ENCODE data around the gene RPL27. TPM values are rescaled to one million over a fixed set of nuclear protein-coding genes. Genes with fewer than 3 reads are reported as not detected.

RPL27 gene
- total RNA-seq, 2 experiments from 2014 or later, result 1,923 to 1,951 TPM

DNA sequence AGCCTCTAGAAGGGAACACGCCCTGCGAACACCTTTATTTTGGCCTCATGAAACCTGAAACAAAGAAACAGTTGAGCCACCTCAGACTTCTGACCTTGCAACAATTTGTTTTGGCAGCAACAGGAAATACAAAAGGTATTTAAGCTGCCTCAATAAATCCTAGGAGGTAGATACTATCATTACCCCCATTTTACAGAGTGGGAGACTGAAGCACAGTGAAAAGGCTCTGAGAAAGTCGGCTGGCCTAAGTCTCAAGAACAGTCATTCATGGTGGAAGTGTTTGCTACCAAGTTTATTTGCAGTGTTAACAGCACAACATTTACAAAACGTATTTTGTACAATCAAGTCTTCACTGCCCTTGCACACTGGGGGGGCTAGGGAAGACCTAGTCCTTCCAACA, 45.8 kb downstream of the RPL27 start:
- Mint-ChIP-seq H3K36me3 (ENCODE audit: low read depth) (no peaks in the 10 kb centered on the region), H3K27me3 (no peaks in the 10 kb centered on the region), H3K4me1 (ENCODE audit: low read depth) (no peaks in the 10 kb centered on the region), H3K9me3 (no peaks in the 10 kb centered on the region), H3K27ac (no peak overlapping the region), H3K4me3 (no peak overlapping the region)
- H3K27ac ChIP-seq (ENCODE audit: low read depth in 1 of 2, low read length in 2 of 2), result no peak overlapping the region
- no peak overlapping the region for H3K4me3 ChIP-seq (ENCODE audit: low read length)
- no peaks in the 10 kb centered on the region for H3K36me3 ChIP-seq (ENCODE audit: insufficient read depth, low read length)
- intact Hi-C loops (cut with DNase I, micrococcal nuclease), result no loop called here
- no peaks in the 10 kb centered on the region for H3K27me3 ChIP-seq (ENCODE audit: control insufficient read depth in 1 of 2, insufficient read depth in 2 of 2, low read length in 2 of 2)
- ChIA-PET POLR2A (no interaction called here), CTCF (interaction anchor here (0.5 kb wide), 1 partner anchor 454 kb away, joined by 3 read pairs; no protein-coding TSS in a partner anchor)
- TF ChIP-seq, protein P1, sequence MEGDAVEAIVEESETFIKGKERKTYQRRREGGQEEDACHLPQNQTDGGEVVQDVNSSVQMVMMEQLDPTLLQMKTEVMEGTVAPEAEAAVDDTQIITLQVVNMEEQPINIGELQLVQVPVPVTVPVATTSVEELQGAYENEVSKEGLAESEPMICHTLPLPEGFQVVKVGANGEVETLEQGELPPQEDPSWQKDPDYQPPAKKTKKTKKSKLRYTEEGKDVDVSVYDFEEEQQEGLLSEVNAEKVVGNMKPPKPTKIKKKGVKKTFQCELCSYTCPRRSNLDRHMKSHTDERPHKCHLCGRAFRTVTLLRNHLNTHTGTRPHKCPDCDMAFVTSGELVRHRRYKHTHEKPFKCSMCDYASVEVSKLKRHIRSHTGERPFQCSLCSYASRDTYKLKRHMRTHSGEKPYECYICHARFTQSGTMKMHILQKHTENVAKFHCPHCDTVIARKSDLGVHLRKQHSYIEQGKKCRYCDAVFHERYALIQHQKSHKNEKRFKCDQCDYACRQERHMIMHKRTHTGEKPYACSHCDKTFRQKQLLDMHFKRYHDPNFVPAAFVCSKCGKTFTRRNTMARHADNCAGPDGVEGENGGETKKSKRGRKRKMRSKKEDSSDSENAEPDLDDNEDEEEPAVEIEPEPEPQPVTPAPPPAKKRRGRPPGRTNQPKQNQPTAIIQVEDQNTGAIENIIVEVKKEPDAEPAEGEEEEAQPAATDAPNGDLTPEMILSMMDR (IDR thresholded peaks at IDR 0.05), result no peak
- no peak for DNase-seq
- no peaks in the 10 kb centered on the region for H3K4me1 ChIP-seq (ENCODE audit: insufficient read depth, low read length)
- H3K9me3 ChIP-seq (ENCODE audit: control insufficient read depth in 1 of 2, insufficient read depth in 1 of 2, low read length in 2 of 2), result no peaks in the 10 kb centered on the region
- no peak for ATAC-seq (ENCODE audit: poor library complexity)

DNA sequence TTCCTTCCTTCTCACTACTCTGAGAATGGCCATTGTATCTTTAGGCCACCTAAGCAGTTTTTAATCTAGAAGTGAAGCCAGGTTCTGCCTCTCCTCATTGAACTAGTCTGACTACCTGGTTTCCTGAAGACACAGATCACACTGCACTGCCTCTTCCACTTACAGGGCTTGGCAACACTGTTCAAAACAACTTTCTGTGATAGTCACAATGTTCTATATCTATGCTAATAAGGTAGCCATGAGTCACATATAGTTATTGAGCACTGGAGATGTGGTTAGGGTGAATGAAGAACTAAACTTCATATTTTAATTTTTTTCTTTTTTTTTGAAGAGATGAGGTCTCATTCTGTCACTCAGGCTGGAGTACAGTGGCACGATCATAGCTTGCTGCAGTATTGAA, 53.8 kb downstream of the RPL27 start:
- Histone ChIP-seq H3K4me3 (ENCODE audit: low read length) (no peak overlapping the region), H3K27me3 (ENCODE audit: control insufficient read depth in 1 of 2, insufficient read depth in 2 of 2, low read length in 2 of 2) (no peaks in the 10 kb centered on the region), H3K27ac (ENCODE audit: low read depth in 1 of 2, low read length in 2 of 2) (no peak overlapping the region), H3K4me1 (ENCODE audit: insufficient read depth, low read length) (no peaks in the 10 kb centered on the region), H3K9me3 (ENCODE audit: control insufficient read depth in 1 of 2, insufficient read depth in 1 of 2, low read length in 2 of 2) (no peaks in the 10 kb centered on the region), H3K36me3 (ENCODE audit: insufficient read depth, low read length) (no peaks in the 10 kb centered on the region)
- Mint-ChIP-seq H3K4me1 (ENCODE audit: low read depth) (no peaks in the 10 kb centered on the region), H3K27me3 (no peaks in the 10 kb centered on the region), H3K4me3 (no peak overlapping the region), H3K9me3 (no peaks in the 10 kb centered on the region), H3K27ac (no peak overlapping the region), H3K36me3 (ENCODE audit: low read depth) (no peaks in the 10 kb centered on the region)
- CTCF ChIA-PET, result no interaction called here
- POLR2A ChIA-PET, result no interaction called here
- intact Hi-C loops (cut with DNase I, micrococcal nuclease), result no loop called here
- no peak for ATAC-seq (ENCODE audit: poor library complexity)
- TF ChIP-seq, protein P1 (IDR thresholded peaks at IDR 0.05), result no peak
- DNase-seq, result no peak

Other genes with a start within 250 kb of the RPL27 start
- gene RAMP2, start 237.2 kb upstream of the RPL27 start, total RNA-seq, result not detected
- 10 to 100 TPM; 40.6 to 45.7 TPM for gene VPS25, start 225.0 kb upstream of the RPL27 start, total RNA-seq
- gene WNK4, start 217.8 kb upstream of the RPL27 start, total RNA-seq, result under 1 TPM; 0.42 to 0.74 TPM
- gene COA3, start 199.7 kb upstream of the RPL27 start, total RNA-seq, result 1 to 10 TPM; 4.0 to 4.5 TPM
- not detected for gene CNTD1, start 199.6 kb upstream of the RPL27 start, total RNA-seq
- 100 to 1,000 TPM; 130 to 138 TPM for gene BECN1, start 174.1 kb upstream of the RPL27 start, total RNA-seq
- 10 to 100 TPM; 62.1 to 62.5 TPM for gene PSME3, start 165.0 kb upstream of the RPL27 start, total RNA-seq
- 1 to 10 TPM; 2.5 to 2.9 TPM for gene AOC2, start 153.8 kb upstream of the RPL27 start, total RNA-seq
- 1 to 10 TPM in 1 of 2 experiments, under 1 TPM in 1; 0.78 to 1.0 TPM for gene AOC3, start 147.2 kb upstream of the RPL27 start, total RNA-seq
- not detected for gene G6PC1, start 97.6 kb upstream of the RPL27 start, total RNA-seq
- gene AARSD1, start 34.0 kb upstream of the RPL27 start, total RNA-seq, result 10 to 100 TPM; 60.4 to 70.8 TPM
- under 1 TPM in 1 of 2 experiments, not detected in 1; 0.20 TPM for gene PTGES3L, start 18.3 kb upstream of the RPL27 start, total RNA-seq
- 10 to 100 TPM; 11.6 to 11.7 TPM for gene RUNDC1, start 17.9 kb upstream of the RPL27 start, total RNA-seq
- gene IFI35, start 8.4 kb downstream of the RPL27 start, total RNA-seq, result 10 to 100 TPM; 23.0 to 24.7 TPM
- 10 to 100 TPM; 27.5 to 27.6 TPM for gene VAT1, start 24.0 kb downstream of the RPL27 start, total RNA-seq
- under 1 TPM; 0.27 to 0.28 TPM for gene RND2, start 26.8 kb downstream of the RPL27 start, total RNA-seq
- 1 to 10 TPM; 1.2 to 1.3 TPM for gene BRCA1, start 126.9 kb downstream of the RPL27 start, total RNA-seq
- gene NBR1, start 172.8 kb downstream of the RPL27 start, total RNA-seq, result 10 to 100 TPM; 23.7 TPM
- 1 to 10 TPM; 6.3 to 6.4 TPM for gene TMEM106A, start 213.5 kb downstream of the RPL27 start, total RNA-seq
- gene CCDC200, start 230.2 kb downstream of the RPL27 start, total RNA-seq, result 1 to 10 TPM in 1 of 2 experiments, under 1 TPM in 1; 0.47 to 1.0 TPM
- gene RNU2-1, start 235.6 kb downstream of the RPL27 start, total RNA-seq, result 1,000 to 10,000 TPM; 5,534 to 5,951 TPM

All from CD4-positive, alpha-beta T cell (primary cell).